ENCODE measurements around the gene UBASH3A.

UBASH3A gene

DNA sequence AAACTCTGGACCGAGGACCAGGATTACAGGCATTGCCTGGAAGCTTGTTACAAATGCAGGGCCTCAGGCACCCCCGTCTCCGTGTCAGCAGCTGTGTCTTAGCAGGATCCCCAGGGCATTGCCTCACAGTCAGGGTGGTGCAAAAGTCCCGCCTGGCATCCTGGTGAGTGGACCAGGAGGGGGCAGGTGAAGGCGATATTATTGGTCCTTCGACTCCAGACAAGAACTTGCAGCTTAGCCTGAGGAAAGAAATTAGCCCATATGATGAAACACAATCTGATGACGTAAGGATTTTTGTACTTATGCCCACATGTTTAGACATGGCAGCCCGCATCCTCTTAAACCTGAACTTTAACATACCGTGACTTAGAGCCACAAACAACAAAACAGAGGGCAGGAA is 51.5 kb downstream of the UBASH3A start:
- TF ChIP-seq, protein P1, sequence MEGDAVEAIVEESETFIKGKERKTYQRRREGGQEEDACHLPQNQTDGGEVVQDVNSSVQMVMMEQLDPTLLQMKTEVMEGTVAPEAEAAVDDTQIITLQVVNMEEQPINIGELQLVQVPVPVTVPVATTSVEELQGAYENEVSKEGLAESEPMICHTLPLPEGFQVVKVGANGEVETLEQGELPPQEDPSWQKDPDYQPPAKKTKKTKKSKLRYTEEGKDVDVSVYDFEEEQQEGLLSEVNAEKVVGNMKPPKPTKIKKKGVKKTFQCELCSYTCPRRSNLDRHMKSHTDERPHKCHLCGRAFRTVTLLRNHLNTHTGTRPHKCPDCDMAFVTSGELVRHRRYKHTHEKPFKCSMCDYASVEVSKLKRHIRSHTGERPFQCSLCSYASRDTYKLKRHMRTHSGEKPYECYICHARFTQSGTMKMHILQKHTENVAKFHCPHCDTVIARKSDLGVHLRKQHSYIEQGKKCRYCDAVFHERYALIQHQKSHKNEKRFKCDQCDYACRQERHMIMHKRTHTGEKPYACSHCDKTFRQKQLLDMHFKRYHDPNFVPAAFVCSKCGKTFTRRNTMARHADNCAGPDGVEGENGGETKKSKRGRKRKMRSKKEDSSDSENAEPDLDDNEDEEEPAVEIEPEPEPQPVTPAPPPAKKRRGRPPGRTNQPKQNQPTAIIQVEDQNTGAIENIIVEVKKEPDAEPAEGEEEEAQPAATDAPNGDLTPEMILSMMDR (IDR thresholded peaks at IDR 0.05), result no peak

DNA sequence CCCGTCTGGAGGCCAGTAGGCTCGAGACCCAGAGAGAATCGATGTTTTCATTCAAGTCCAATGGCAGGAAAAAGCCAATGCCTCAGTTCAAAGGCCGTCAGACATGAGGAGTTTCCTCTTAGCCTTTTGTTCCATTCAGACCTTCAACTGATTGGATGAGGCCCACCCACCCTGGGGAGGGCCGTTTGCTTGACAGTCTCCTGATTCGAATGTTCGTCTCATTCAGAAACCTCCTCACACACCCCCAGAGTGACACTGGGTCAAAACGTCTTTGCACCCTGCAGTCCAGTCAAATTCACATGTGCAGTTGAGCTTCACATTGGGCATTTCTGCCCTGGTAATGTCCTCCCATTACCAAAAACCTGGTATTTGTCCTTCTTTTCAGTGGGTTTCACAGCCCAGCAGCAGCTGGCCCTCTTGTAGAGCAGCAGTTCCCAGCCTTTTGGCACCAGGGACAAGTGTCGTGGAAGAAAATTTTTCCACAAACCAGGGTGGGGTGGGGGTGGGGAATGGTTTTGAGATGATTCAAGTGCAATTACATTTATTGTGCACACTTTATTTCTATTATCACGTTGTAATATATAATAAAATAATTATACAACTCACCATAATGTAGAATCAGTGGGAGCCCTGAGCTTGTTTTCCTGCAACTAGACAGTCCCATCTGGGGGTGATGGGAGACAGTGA is 52.2 kb downstream of the UBASH3A start:
- TF ChIP-seq, protein P1 (IDR thresholded peaks at IDR 0.05), result no peak

DNA sequence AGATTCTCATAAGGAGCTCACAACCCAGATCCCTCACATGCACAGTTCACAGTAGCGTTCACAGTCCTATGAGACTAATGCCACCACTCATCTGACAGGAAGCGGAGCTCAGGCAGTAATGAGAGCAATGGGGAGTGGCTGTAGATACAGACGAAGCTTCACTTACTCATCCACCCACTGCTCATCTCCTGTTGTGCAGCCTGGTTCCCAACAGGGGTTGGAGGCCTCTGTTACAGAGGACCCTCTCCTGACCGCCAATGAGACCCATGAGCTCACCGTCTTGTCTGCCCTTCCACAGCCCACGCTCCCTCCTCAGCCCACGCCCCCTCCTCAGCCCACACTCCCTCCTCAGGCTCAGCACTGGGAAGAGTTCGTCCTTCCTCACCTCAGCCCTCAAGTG is 52.8 kb downstream of the UBASH3A start:
- TF ChIP-seq, protein P1 (IDR thresholded peaks at IDR 0.05), result no peak

DNA sequence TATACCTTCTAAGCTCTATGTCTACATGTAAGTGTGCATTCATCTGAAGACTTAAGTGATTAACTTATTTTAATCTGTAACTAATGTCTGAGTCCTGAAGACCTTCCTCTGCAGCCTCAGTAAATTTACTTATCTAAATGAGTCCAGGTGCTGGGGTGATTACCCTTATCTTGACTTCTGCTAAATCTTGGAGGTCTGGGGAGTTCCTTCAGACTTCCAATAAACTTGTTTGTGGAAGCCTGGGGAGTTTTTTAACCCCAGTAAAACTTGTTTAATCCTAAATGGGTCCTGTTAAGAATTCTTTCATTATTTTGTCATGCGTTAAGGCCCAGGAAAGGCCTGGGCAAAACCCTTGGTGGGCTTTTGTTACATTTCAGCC is 55.4 kb downstream of the UBASH3A start:
- TF ChIP-seq, protein P1 (IDR thresholded peaks at IDR 0.05), result no peak

DNA sequence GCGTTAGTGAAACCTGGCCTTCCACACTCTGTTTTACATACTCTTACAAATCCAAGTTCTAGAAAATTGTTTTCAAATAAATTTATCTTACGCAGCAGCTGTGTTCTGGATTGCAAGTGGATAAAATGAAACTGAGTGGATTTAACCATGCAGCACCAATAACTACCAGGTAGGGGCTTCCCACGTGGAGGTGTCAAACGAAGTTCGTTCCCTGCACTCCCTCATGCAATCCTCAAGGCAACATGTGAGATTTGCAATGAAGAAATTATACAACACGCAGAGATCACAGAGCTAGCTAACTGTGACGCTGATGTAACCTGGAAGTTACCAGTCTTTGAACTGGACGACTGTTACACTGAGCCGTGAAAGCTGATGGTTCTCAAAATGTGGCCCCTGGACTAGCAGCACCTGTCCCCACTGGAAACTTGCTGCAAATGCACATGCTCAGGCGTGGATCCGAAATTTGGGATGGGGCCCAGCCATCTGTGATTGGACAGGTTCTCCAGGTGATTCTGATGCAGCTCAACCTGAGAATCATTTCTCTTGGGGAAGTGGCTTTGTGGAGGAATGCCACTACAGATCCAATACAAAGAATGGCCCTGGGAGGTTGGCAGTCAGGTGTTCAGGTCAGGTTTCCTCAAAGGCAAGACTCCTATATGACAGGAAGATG is 56.0 kb downstream of the UBASH3A start:
- TF ChIP-seq, protein P1 (IDR thresholded peaks at IDR 0.05), result no peak

DNA sequence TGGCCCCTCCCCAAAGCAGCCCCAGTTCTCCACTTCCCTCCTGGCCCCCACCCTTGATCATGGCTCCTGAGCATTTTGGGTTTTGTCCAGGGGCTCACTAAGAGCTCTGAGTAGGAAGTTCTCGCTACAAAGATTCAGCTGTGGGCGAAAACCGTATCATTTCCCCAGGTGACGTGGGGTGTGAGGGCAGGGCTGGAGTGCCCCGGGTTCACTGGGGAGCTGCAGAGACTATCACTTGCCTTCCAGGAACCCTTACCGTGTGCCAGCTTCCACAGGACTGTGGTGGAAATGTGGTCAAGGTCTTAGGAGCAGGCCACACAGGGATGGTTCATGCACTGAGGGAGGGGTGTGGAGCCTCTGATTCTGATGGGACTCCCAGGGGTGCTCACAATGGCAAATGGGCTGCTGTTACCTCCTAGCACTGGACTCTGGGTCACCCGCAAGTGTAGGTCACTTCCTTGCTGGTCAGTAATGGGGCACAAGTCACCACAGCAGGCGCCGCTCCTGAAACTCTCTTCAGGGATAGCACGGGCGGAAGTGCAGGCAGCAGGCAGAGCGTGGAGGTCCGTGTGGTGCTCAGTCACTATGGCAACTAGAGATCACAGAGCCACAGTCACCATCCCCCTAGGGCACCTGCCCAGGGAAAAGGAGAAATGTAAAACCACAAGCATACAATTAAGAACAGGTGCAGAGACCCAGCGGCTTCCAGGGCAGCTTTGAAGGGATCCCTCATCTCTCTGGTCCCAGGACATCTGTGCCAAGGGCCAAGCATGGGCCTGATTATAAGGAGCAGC is 56.9 kb downstream of the UBASH3A start:
- TF ChIP-seq, protein P1 (IDR thresholded peaks at IDR 0.05), result no peak

DNA sequence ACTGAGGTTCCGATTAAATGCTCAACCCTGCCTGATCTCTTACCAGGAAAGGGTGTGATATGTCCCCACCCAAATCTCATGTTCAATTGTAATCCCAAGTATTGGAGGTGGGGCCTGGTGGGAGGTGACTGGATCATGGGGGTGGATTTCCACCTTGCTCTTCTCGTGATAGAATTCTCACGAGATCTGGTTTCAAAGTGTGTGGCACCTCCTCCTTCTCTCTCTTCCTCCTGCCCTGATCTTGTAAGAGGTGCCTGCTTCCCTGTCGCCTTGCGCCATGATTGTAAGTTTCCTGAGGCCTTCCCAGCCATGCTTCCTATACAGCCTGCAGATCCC is 57.5 kb downstream of the UBASH3A start:
- TF ChIP-seq, protein P1 (IDR thresholded peaks at IDR 0.05), result no peak
